Raji (cell line): ENCODE results near the gene INAVA.

ENCODE experiments used
- POLR2A ChIP-seq: IDR thresholded peaks from 2 replicates; pipeline ENCODE4 v1.6.1; 2011; ENCODE audit warnings: low read depth, low read length, control low read depth; ENCODE audit not compliant: insufficient read depth

The INAVA gene

GRCh38 chr1:200872446-200873115, 22.1 kb upstream of the INAVA start, which contains the start of gene GPR25:
Gene GPR25, plus strand, starts transcription at chr1:200872981. Its CDS starts 57 bp downstream, at chr1:200873038.
- no peak for TF ChIP-seq POLR2A

- TF ChIP-seq POLR2A: no peak
Observed at GRCh38 chr1:200873116-200873670, 21.5 kb upstream of the INAVA start.

GRCh38 chr1:200873671-200874397, 20.9 kb upstream of the INAVA start:
- no peak for TF ChIP-seq POLR2A

- TF ChIP-seq POLR2A: no peak
Observed at GRCh38 chr1:200874694-200875093, 20.0 kb upstream of the INAVA start.

GRCh38 chr1:200875416-200875815, 19.3 kb upstream of the INAVA start:
- no peak for TF ChIP-seq POLR2A

GRCh38 chr1:200877010-200877409, 17.7 kb upstream of the INAVA start:
- TF ChIP-seq POLR2A: no peak

- TF ChIP-seq POLR2A: no peak
Observed at GRCh38 chr1:200877839-200878551, 16.7 kb upstream of the INAVA start.

- TF ChIP-seq POLR2A: no peak
Observed at GRCh38 chr1:200880212-200880611, 14.5 kb upstream of the INAVA start.

GRCh38 chr1:200883118-200883517, 11.6 kb upstream of the INAVA start:
- TF ChIP-seq POLR2A: no peak

- no peak for TF ChIP-seq POLR2A
Observed at GRCh38 chr1:200885623-200886402, 8.9 kb upstream of the INAVA start.

- TF ChIP-seq POLR2A: no peak
Observed at GRCh38 chr1:200886594-200886993, 8.1 kb upstream of the INAVA start.

- no peak for TF ChIP-seq POLR2A
Observed at GRCh38 chr1:200887036-200887435, 7.7 kb upstream of the INAVA start.

GRCh38 chr1:200887772-200888348, 6.8 kb upstream of the INAVA start:
- TF ChIP-seq POLR2A: no peak

- no peak for TF ChIP-seq POLR2A
Observed at GRCh38 chr1:200888349-200888838, 6.3 kb upstream of the INAVA start.
